ENCODE results near the gene GOLGA7B.
A peak's percentile ranks its signal among the peaks of the same experiment; 100 is the strongest.

The GOLGA7B gene

GRCh38 chr10:97905276-97905675, 55.6 kb downstream of the GOLGA7B start:
- Histone ChIP-seq H3K4me3 (ENCODE audit: low read depth, low read length) (no peak overlapping the region), H3K4me1 (ENCODE audit: control insufficient read depth, insufficient read depth, low read length) (no peaks in the 10 kb centered on the region; the same call in 1 of the 2 replicates), H3K36me3 (ENCODE audit: control insufficient read depth in 2 of 2, insufficient read depth in 1 of 2, low read length in 2 of 2) (no peaks in the 10 kb centered on the region), H3K27ac (ENCODE audit: extremely low read depth, low read depth, low read length) (no peak overlapping the region), H3K9me3 (ENCODE audit: control insufficient read depth, insufficient read depth, low read depth, low read length) (no peaks in the 10 kb centered on the region)
- TF ChIP-seq ZSCAN16 (tag by site-specific recombination; IDR thresholded peaks at IDR 0.05) (no peak), ZNF239 (tag by site-specific recombination; IDR thresholded peaks at IDR 0.05) (no peak), ZNF707 (tag by site-specific recombination; IDR thresholded peaks at IDR 0.05) (no peak), ZNF473 (tag by site-specific recombination; IDR thresholded peaks at IDR 0.05) (no peak)
- TF ChIP-seq, protein P1, sequence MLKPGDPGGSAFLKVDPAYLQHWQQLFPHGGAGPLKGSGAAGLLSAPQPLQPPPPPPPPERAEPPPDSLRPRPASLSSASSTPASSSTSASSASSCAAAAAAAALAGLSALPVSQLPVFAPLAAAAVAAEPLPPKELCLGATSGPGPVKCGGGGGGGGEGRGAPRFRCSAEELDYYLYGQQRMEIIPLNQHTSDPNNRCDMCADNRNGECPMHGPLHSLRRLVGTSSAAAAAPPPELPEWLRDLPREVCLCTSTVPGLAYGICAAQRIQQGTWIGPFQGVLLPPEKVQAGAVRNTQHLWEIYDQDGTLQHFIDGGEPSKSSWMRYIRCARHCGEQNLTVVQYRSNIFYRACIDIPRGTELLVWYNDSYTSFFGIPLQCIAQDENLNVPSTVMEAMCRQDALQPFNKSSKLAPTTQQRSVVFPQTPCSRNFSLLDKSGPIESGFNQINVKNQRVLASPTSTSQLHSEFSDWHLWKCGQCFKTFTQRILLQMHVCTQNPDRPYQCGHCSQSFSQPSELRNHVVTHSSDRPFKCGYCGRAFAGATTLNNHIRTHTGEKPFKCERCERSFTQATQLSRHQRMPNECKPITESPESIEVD (tag by site-specific recombination; IDR thresholded peaks at IDR 0.05) = no peak
- TF ChIP-seq, protein P2, sequence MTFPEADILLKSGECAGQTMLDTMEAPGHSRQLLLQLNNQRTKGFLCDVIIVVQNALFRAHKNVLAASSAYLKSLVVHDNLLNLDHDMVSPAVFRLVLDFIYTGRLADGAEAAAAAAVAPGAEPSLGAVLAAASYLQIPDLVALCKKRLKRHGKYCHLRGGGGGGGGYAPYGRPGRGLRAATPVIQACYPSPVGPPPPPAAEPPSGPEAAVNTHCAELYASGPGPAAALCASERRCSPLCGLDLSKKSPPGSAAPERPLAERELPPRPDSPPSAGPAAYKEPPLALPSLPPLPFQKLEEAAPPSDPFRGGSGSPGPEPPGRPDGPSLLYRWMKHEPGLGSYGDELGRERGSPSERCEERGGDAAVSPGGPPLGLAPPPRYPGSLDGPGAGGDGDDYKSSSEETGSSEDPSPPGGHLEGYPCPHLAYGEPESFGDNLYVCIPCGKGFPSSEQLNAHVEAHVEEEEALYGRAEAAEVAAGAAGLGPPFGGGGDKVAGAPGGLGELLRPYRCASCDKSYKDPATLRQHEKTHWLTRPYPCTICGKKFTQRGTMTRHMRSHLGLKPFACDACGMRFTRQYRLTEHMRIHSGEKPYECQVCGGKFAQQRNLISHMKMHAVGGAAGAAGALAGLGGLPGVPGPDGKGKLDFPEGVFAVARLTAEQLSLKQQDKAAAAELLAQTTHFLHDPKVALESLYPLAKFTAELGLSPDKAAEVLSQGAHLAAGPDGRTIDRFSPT (tag by site-specific recombination; IDR thresholded peaks at IDR 0.05) = no peak
- ChIA-PET POLR2A (no interaction called here), CTCF (interaction anchor here (0.5 to 2.6 kb wide), 5 partner anchors 10 to 574 kb away, joined by 3 to 17 read pairs (median 8); no protein-coding TSS in a partner anchor)

DNA sequence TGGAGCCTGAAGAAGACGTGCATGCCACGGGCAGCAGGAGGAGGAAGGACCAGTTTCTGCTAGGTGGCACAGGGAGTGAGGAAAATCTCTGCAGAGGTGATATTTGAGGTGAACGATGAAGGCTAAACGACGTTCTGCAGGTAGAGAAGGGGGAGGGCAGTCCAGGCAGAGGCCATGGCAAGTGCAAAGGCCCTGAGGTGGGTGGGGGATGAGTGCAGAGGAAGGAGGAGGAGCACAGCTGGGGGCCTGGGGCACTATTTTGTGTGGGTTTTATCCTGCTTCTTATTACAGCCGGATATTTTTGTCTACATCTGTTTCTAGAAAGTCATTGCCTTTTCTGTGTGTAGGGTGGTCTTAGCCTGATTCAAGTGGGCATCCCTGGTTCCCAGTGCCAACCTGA, 57.6 kb downstream of the GOLGA7B start:
- Histone ChIP-seq H3K27ac (ENCODE audit: extremely low read depth, low read depth, low read length) (no peak overlapping the region), H3K36me3 (ENCODE audit: control insufficient read depth in 2 of 2, insufficient read depth in 1 of 2, low read length in 2 of 2) (no peaks in the 10 kb centered on the region), H3K4me3 (ENCODE audit: low read depth, low read length) (no peak overlapping the region), H3K9me3 (ENCODE audit: control insufficient read depth, insufficient read depth, low read depth, low read length) (no peaks in the 10 kb centered on the region), H3K4me1 (ENCODE audit: control insufficient read depth, insufficient read depth, low read length) (no peaks in the 10 kb centered on the region; the same call in 1 of the 2 replicates)
- TF ChIP-seq ZNF623 (tag by site-specific recombination; IDR thresholded peaks at IDR 0.05) (peak; percentile 81), ZNF548 (tag by site-specific recombination; IDR thresholded peaks at IDR 0.05) (no peak)
- CTCF ChIA-PET = interaction anchor here (0.6 to 2.3 kb wide), 5 partner anchors 18 to 560 kb away, joined by 3 to 9 read pairs (median 6); no protein-coding TSS in a partner anchor
- POLR2A ChIA-PET = no interaction called here

- POLR2A ChIA-PET = no interaction called here
- H3K4me3 ChIP-seq (ENCODE audit: low read depth, low read length) = no peak overlapping the region
- H3K36me3 ChIP-seq (ENCODE audit: control insufficient read depth in 2 of 2, insufficient read depth in 1 of 2, low read length in 2 of 2) = no peaks in the 10 kb centered on the region
- CTCF ChIA-PET = interaction anchor here (2.1 kb wide), 1 partner anchor 134 kb away, joined by 7 read pairs; no protein-coding TSS in a partner anchor
- H3K9me3 ChIP-seq (ENCODE audit: control insufficient read depth, insufficient read depth, low read depth, low read length) = no peaks in the 10 kb centered on the region
- H3K27ac ChIP-seq (ENCODE audit: extremely low read depth, low read depth, low read length) = no peak overlapping the region
- H3K4me1 ChIP-seq (ENCODE audit: control insufficient read depth, insufficient read depth, low read length) = no peaks in the 10 kb centered on the region; the same call in 1 of the 2 replicates
- no peak for TF ChIP-seq ZNF596 (tag by site-specific recombination; IDR thresholded peaks at IDR 0.05)
- TF ChIP-seq, protein P3, sequence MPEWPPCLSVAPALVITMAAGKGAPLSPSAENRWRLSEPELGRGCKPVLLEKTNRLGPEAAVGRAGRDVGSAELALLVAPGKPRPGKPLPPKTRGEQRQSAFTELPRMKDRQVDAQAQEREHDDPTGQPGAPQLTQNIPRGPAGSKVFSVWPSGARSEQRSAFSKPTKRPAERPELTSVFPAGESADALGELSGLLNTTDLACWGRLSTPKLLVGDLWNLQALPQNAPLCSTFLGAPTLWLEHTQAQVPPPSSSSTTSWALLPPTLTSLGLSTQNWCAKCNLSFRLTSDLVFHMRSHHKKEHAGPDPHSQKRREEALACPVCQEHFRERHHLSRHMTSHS (tag by site-specific recombination; IDR thresholded peaks at IDR 0.05) = no peak
- no peak for TF ChIP-seq ZFP3 (tag by site-specific recombination; IDR thresholded peaks at IDR 0.05; ENCODE audit: low read depth)
- no peak for TF ChIP-seq ZBTB1 (tag by site-specific recombination; IDR thresholded peaks at IDR 0.05)
- TF ChIP-seq, protein P4, sequence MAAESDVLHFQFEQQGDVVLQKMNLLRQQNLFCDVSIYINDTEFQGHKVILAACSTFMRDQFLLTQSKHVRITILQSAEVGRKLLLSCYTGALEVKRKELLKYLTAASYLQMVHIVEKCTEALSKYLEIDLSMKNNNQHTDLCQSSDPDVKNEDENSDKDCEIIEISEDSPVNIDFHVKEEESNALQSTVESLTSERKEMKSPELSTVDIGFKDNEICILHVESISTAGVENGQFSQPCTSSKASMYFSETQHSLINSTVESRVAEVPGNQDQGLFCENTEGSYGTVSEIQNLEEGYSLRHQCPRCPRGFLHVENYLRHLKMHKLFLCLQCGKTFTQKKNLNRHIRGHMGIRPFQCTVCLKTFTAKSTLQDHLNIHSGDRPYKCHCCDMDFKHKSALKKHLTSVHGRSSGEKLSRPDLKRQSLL (tag by site-specific recombination; IDR thresholded peaks at IDR 0.05) = no peak
- no peak for TF ChIP-seq ZFHX2 (tag by site-specific recombination; conservative IDR thresholded peaks at IDR 0.05)
- TF ChIP-seq HOXD13 (CRISPR knock-in tag; IDR thresholded peaks at IDR 0.05; ENCODE audit: borderline replicate concordance) = no peak
- no peak for TF ChIP-seq ZNF311 (tag by site-specific recombination; IDR thresholded peaks at IDR 0.05; ENCODE audit: borderline replicate concordance)
- no peak for TF ChIP-seq ZNF354C (tag by site-specific recombination; IDR thresholded peaks at IDR 0.05; ENCODE audit: borderline replicate concordance, low read depth)
- no peak for TF ChIP-seq GLIS1 (tag by site-specific recombination; IDR thresholded peaks at IDR 0.05)
- no peak for TF ChIP-seq ZNF76 (tag by site-specific recombination; IDR thresholded peaks at IDR 0.05; ENCODE audit: borderline replicate concordance, low read depth)
- TF ChIP-seq ZNF426 (tag by site-specific recombination; IDR thresholded peaks at IDR 0.05) = no peak
- TF ChIP-seq, protein P5, sequence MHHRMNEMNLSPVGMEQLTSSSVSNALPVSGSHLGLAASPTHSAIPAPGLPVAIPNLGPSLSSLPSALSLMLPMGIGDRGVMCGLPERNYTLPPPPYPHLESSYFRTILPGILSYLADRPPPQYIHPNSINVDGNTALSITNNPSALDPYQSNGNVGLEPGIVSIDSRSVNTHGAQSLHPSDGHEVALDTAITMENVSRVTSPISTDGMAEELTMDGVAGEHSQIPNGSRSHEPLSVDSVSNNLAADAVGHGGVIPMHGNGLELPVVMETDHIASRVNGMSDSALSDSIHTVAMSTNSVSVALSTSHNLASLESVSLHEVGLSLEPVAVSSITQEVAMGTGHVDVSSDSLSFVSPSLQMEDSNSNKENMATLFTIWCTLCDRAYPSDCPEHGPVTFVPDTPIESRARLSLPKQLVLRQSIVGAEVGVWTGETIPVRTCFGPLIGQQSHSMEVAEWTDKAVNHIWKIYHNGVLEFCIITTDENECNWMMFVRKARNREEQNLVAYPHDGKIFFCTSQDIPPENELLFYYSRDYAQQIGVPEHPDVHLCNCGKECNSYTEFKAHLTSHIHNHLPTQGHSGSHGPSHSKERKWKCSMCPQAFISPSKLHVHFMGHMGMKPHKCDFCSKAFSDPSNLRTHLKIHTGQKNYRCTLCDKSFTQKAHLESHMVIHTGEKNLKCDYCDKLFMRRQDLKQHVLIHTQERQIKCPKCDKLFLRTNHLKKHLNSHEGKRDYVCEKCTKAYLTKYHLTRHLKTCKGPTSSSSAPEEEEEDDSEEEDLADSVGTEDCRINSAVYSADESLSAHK (tag by site-specific recombination; IDR thresholded peaks at IDR 0.05) = no peak
These were observed 58.2 kb downstream of the GOLGA7B start for GRCh38 chr10:97907830-97908229.

Data from HEK293 (cell line).